HepG2 (cell line): ENCODE measurements around the gene PACC1. TPM values are rescaled to one million over a fixed set of nuclear protein-coding genes. Genes with fewer than 3 reads are reported as not detected.

Experiments
- ATAC-seq: fragments of 200-7000 bp; cut with Tn5 transposase; 3 replicates; pipeline ENCODE4 v1.9.1; 2020; ENCODE audit warnings: mild to moderate bottlenecking, moderate library complexity
- BruUV-seq: library from RNA; stranded (reverse); fragments of 400-500 nt; replicated peaks from 2 replicates; lab custom pipeline; 2021; lab: Mats Ljungman, UMichigan
- CTCF ChIA-PET: fragments of 300-600 bp; formaldehyde crosslinking; extraction: SDS; loops from one replicate; lab custom pipeline; 2021; ENCODE audit warnings: low total read pairs, inconsistent platforms, low intra/inter-chr PET ratio; lab: Yijun Ruan, JAX
- POLR2A ChIA-PET: fragments of 350-600 bp; sonication (Branson Sonifier 250); formaldehyde crosslinking; loops from one replicate; lab custom pipeline; 2020; ENCODE audit warnings: antibody characterized with exemption, inconsistent platforms; lab: Yijun Ruan, JAX
- DNase-seq: peaks from one replicate; pipeline ENCODE4 v3.0.0-alpha.2; 2015; ENCODE audit warnings: low spot score
- FAIRE-seq: peaks from 3 replicates; lab custom pipeline; 2011; peaks lifted over from hg19 to GRCh38; lab: Jason Lieb, UNC
- H2AFZ ChIP-seq: one replicate; pipeline ENCODE4 v1.6.1; 2011; ENCODE audit warnings: low read length, inconsistent platforms
- H3K27ac ChIP-seq: fragments of 300-600 bp; 3 replicates; pipeline ENCODE4 v1.8.0; 2011; ENCODE audit warnings: mixed run types, mild to moderate bottlenecking, mixed read lengths, low read length, inconsistent platforms; ENCODE audit not compliant: insufficient read depth; ENCODE audit errors: extremely low read length
- H3K27me3 ChIP-seq, 2 experiments: fragments of 200-600 bp in 1 of 2; 2 replicates in 1 of 2; 3 replicates in 1 of 2; pipeline versions ENCODE4 v1.6.0 to v1.8.0; 2011; ENCODE audit warnings: low read length in 2 of 2, mild to moderate bottlenecking in 2 of 2, moderate library complexity in 2 of 2, inconsistent platforms in 1 of 2; ENCODE audit not compliant: insufficient read depth in 2 of 2, control insufficient read depth in 1 of 2
- H3K36me3 ChIP-seq, 2 experiments: fragments of 200-600 bp in 1 of 2; replicated peaks in 1 of 2; 2 replicates in 1 of 2; 3 replicates in 1 of 2; pipeline versions ENCODE4 v1.5.1 to v1.8.0; 2011; ENCODE audit warnings: low read length in 2 of 2, inconsistent platforms in 1 of 2; ENCODE audit not compliant: insufficient read depth in 2 of 2, control insufficient read depth in 1 of 2
- H3K4me1 ChIP-seq: 2 replicates; pipeline ENCODE4 v1.5.1; 2012; ENCODE audit warnings: low read length, inconsistent platforms; ENCODE audit not compliant: insufficient read depth
- H3K4me2 ChIP-seq: 2 replicates; pipeline ENCODE4 v1.6.0; 2011; ENCODE audit warnings: low read depth, low read length, inconsistent platforms
- H3K4me3 ChIP-seq, 3 experiments: fragments of 200-600 bp in 1 of 3; sonication (generic), shearing (Covaris generic) in 1 of 3; replicated peaks in 1 of 3; 2 replicates each; pipeline ENCODE4 v1.5.1; 2011 to 2016; ENCODE audit warnings: low read length in 3 of 3, inconsistent platforms in 2 of 3, low read depth in 2 of 3, mild to moderate bottlenecking in 2 of 3, control low read depth in 1 of 3, mixed read lengths in 1 of 3; ENCODE audit not compliant: insufficient read depth in 1 of 3
- H3K79me2 ChIP-seq: one replicate; pipeline ENCODE4 v1.6.1; 2011; ENCODE audit warnings: low read length, inconsistent platforms; ENCODE audit not compliant: insufficient read depth
- H3K9ac ChIP-seq: 2 replicates; pipeline ENCODE4 v1.6.0; 2011; ENCODE audit warnings: mild to moderate bottlenecking, low read depth, low read length, inconsistent platforms; ENCODE audit not compliant: insufficient read depth
- H3K9me3 ChIP-seq: 2 replicates; pipeline ENCODE4 v1.5.1; 2012; ENCODE audit warnings: mild to moderate bottlenecking, low read length
- H4K20me1 ChIP-seq: 2 replicates; pipeline ENCODE4 v1.6.0; 2011; ENCODE audit warnings: inconsistent platforms, mild to moderate bottlenecking, low read length, moderate library complexity; ENCODE audit not compliant: insufficient read depth
- ATF2 ChIP-seq: sonication (generic); formaldehyde crosslinking; IDR thresholded peaks from 2 replicates; pipeline ENCODE4 v1.4.0; 2020; ENCODE audit warnings: missing genetic modification reagents
- BCLAF1 ChIP-seq: fragments of 450-650 bp; IDR thresholded peaks from 2 replicates; pipeline ENCODE4 v1.6.1; 2017; ENCODE audit warnings: mild to moderate bottlenecking
- CAMTA2 ChIP-seq: sonication (generic); formaldehyde crosslinking; IDR thresholded peaks from 2 replicates; pipeline ENCODE4 v1.4.0; 2020; ENCODE audit warnings: mild to moderate bottlenecking, missing genetic modification reagents, borderline replicate concordance
- GTF3A ChIP-seq: sonication (generic); formaldehyde crosslinking; conservative IDR thresholded peaks from 2 replicates; pipeline ENCODE4 v1.4.0; 2020; ENCODE audit warnings: mild to moderate bottlenecking, missing genetic modification reagents
- KLF9 ChIP-seq: IDR thresholded peaks from 2 replicates; pipeline ENCODE4 v1.6.1; 2016; ENCODE audit warnings: low read depth
- MAFF ChIP-seq: IDR thresholded peaks from 2 replicates; pipeline ENCODE4 v1.6.1; 2011; ENCODE audit warnings: low read depth, low read length, improper control_type of control experiment
- MEIS1 ChIP-seq: sonication (generic); formaldehyde crosslinking; IDR thresholded peaks from 2 replicates; pipeline ENCODE4 v1.9.0; 2021; ENCODE audit warnings: mild to moderate bottlenecking, missing genetic modification reagents, moderate library complexity, borderline replicate concordance
- NCOA1 ChIP-seq: sonication (generic); formaldehyde crosslinking; IDR thresholded peaks from 2 replicates; pipeline ENCODE4 v1.9.0; 2021; ENCODE audit warnings: missing genetic modification reagents
- POLR2G ChIP-seq: fragments of 200-400 bp; formaldehyde crosslinking; IDR thresholded peaks from 2 replicates; pipeline ENCODE4 v1.6.1; 2018; ENCODE audit warnings: mild to moderate bottlenecking, low read depth, low read length, moderate library complexity
- RELA ChIP-seq: sonication (generic); formaldehyde crosslinking; IDR thresholded peaks from 2 replicates; pipeline ENCODE4 v1.4.0; 2020; ENCODE audit warnings: missing genetic modification reagents
- SMARCE1 ChIP-seq: fragments of 450-650 bp; IDR thresholded peaks from 2 replicates; pipeline ENCODE4 v1.6.1; 2017; ENCODE audit warnings: borderline replicate concordance
- SOX5 ChIP-seq: IDR thresholded peaks from 2 replicates; pipeline ENCODE4 v1.6.1; 2016; ENCODE audit warnings: borderline replicate concordance
- SRSF9 ChIP-seq: fragments of 200-400 bp; formaldehyde crosslinking; IDR thresholded peaks from 2 replicates; pipeline ENCODE4 v1.6.1; 2018; ENCODE audit warnings: borderline replicate concordance, mild to moderate bottlenecking, low read depth, low read length; ENCODE audit not compliant: insufficient read depth, poor library complexity, severe bottlenecking
- TBL1XR1 ChIP-seq: fragments of 150-350 bp; IDR thresholded peaks from 2 replicates; pipeline ENCODE4 v1.6.1; 2014; ENCODE audit warnings: borderline replicate concordance, low read length; ENCODE audit not compliant: partially characterized antibody
- ZFP91 ChIP-seq: sonication (generic); formaldehyde crosslinking; IDR thresholded peaks from 2 replicates; pipeline ENCODE4 v1.9.0; 2022; ENCODE audit warnings: missing genetic modification reagents, mild to moderate bottlenecking, borderline replicate concordance
- ZMAT5 ChIP-seq: sonication (generic); formaldehyde crosslinking; IDR thresholded peaks from 2 replicates; pipeline ENCODE4 v1.5.0; 2020; ENCODE audit warnings: mild to moderate bottlenecking, low read depth, missing genetic modification reagents, borderline replicate concordance
- ZNF232 ChIP-seq: sonication (generic); formaldehyde crosslinking; IDR thresholded peaks from 2 replicates; pipeline ENCODE4 v1.4.0; 2020; ENCODE audit warnings: missing genetic modification reagents, borderline replicate concordance
- ZNF7 ChIP-seq: IDR thresholded peaks from 2 replicates; pipeline ENCODE4 v1.6.1; 2016; ENCODE audit warnings: missing biosample characterization, missing genetic modification reagents
- ZSCAN29 ChIP-seq: sonication (generic); formaldehyde crosslinking; conservative IDR thresholded peaks from 2 replicates; pipeline ENCODE4 v1.4.0; 2020; ENCODE audit warnings: mild to moderate bottlenecking, missing genetic modification reagents
- WGBS: methylation state at CpG from one replicate; pipeline ENCODE4 v1.1.6; 2017; ENCODE audit warnings: low lambda C conversion rate; 5-methylcytosine and 5-hydroxymethylcytosine counted together
- in situ Hi-C: cut with HindIII; loops from 2 replicates; pipeline ENCODE4 v1.10.0; 2017; ENCODE audit warnings: low pct_unique_long_range_greater_than_20kb; ENCODE audit not compliant: extremely low pct_ligation_motif_present
- intact Hi-C: fragments of 100-400 bp; cut with micrococcal nuclease; formaldehyde crosslinking; loops from one replicate; pipeline ENCODE4 v1.10.0; 2022; ENCODE audit not compliant: unreplicated experiment
- polyA plus RNA-seq, 8 experiments: library from polyadenylated mRNA; depleted of rRNA in 3 of 8; stranded (reverse) in 7 of 8; unstranded in 1 of 8; fragments of >200 nt; fragmentation: Illumina TruSeq in 4 of 8; extraction: Trizol in 4 of 8; gene quantifications; 2 replicates each; pipeline versions ENCODE4 v1.2.1 to v1.2.3, GENCODE V29; 2011 to 2016; ENCODE audit warnings: low read depth in 4 of 8, missing spikeins in 1 of 8, mixed read lengths in 1 of 8; ENCODE audit not compliant: insufficient read depth in 1 of 8
- total RNA-seq, 5 experiments: library from RNA; depleted of rRNA; stranded (reverse); fragments of >200 nt; fragmentation: Illumina TruSeq; extraction: Trizol; gene quantifications; 2 replicates each; pipeline ENCODE4 v1.2.3, GENCODE V29; 2016; ENCODE audit warnings: low read depth in 1 of 5

Gene PACC1
- total and polyA plus RNA-seq, 2 of the 13 experiments (the other 11 are each of a cell fraction or from before 2014, with no cell fraction given): 9.4 to 10.7 TPM

- TF ChIP-seq ZFP91 (CRISPR knock-in tag): no peak
- TF ChIP-seq ZNF7 (CRISPR knock-in tag): peak; percentile 71
- no peak for TF ChIP-seq BCLAF1
- TF ChIP-seq NCOA1 (CRISPR knock-in tag): no peak
- no peak for TF ChIP-seq CAMTA2 (CRISPR knock-in tag)
- no peak for TF ChIP-seq MAFF
- TF ChIP-seq SMARCE1: no peak
- TF ChIP-seq SOX5 (CRISPR knock-in tag): peak; percentile 15; the same call in 1 of the 2 replicates
Observed at GRCh38 chr1:212459656-212460055, 45.0 kb upstream of the PACC1 start (continued).

GRCh38 chr1:212458817-212459216 is 44.1 kb upstream of the PACC1 start:
- Histone ChIP-seq H2AFZ (no peak overlapping the region), H3K4me3 (no peak overlapping the region), H3K4me1 (peaks cover 21% of the 10 kb centered on the region), H3K4me2 (no peak overlapping the region), H3K27ac (no peak overlapping the region), H3K79me2 (no peaks in the 10 kb centered on the region), H3K36me3 (no peaks in the 10 kb centered on the region), H3K27me3 (peaks cover 0 to 13% of the 10 kb centered on the region in 2 experiments; a peak in 1 of 5 replicates), H3K9ac (no peak overlapping the region), H4K20me1 (no peaks in the 10 kb centered on the region), H3K9me3 (peaks cover 10% of the 10 kb centered on the region; the same call in 1 of the 2 replicates)
- in situ Hi-C loops: loop anchor here (5.0 to 10.0 kb wide), 2 partner anchors 94 to 397 kb away; no protein-coding TSS in a partner anchor
- 0% methylated on average over 1 of the region's 1 CpG for WGBS
- FAIRE-seq (no peak), DNase-seq (no peak), ATAC-seq (no peak)
- intact Hi-C loops: loop anchor here (5.0 kb wide), 1 partner anchor 92 kb away; no protein-coding TSS in a partner anchor
- POLR2A ChIA-PET: no interaction called here
- CTCF ChIA-PET: no interaction called here
- no TSS peak for BruUV-seq
- no peak for TF ChIP-seq GTF3A (CRISPR knock-in tag)
- TF ChIP-seq TBL1XR1: no peak
- no peak for TF ChIP-seq ATF2
- TF ChIP-seq RELA (CRISPR knock-in tag): no peak
- TF ChIP-seq POLR2G: no peak
- TF ChIP-seq SRSF9: no peak
- TF ChIP-seq ZMAT5 (CRISPR knock-in tag): no peak
- no peak for TF ChIP-seq ZSCAN29 (CRISPR knock-in tag)
- no peak for TF ChIP-seq KLF9 (CRISPR knock-in tag)
- TF ChIP-seq ZNF232 (CRISPR knock-in tag): no peak
- no peak for TF ChIP-seq MEIS1
